Measurements from ENCODE around the gene PCDH9. TPM values are rescaled to one million over a fixed set of nuclear protein-coding genes. Genes with fewer than 3 reads are reported as not detected.

The PCDH9 gene
- total and polyA plus RNA-seq, 10 of the 15 experiments (the other 5 are each of a cell fraction or from before 2014, with no cell fraction given) = 0.02 to 2.3 (median 0.05) TPM; not detected in 1

DNA sequence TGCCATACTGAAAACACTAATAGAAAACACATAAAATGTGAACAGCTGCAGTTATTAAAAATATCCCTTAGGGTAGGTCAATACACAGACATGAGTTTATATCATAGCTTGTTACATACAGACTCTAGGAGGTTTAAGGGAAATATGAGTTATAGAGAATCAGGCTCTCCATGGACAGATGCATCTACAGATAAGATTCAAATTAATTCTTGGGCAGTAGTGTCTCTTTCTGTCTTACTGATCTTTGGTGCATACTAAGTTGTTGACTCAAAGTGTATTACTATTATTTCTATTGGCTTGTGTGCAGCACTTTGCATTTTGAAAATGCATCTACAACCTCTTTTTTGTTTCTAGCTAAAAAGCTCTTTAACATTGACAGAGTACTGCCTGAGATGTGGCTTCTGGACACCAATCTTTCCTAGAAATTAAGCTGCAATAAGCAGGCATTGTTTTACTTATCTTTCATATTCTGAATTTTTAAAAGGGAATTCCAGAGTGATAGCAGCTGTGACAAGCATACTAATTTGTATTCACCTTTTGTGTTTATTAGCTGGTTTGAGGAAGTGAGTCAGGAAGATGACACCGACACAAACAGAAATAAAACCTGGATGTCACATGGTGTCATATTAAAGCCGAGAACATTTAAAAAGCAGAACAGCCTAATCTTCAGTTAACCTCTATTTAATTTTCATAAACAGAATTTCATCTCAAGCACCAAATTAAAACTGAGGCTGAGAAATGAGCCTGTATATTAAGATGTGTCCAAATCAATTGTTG lies 399.0 kb downstream of the PCDH9 start:
- Histone ChIP-seq H3K4me2 (ENCODE audit: control insufficient read depth, insufficient read depth) (no peak overlapping the region), H3K4me3 (no peak overlapping the region), H3K4me1 (ENCODE audit: control insufficient read depth, insufficient read depth, low read length) (no peaks in the 10 kb centered on the region), H3K27me3 (replicated peaks in 1 of 2; ENCODE audit: control insufficient read depth in 2 of 2, insufficient read depth in 2 of 2, low read length in 1 of 2) (no peaks in the 10 kb centered on the region), H2AFZ (ENCODE audit: control insufficient read depth, low read depth, low read length) (no peak overlapping the region), H3K27ac (ENCODE audit: control insufficient read depth, insufficient read depth) (no peak overlapping the region), H3K79me2 (ENCODE audit: control insufficient read depth, insufficient read depth, low read length) (no peaks in the 10 kb centered on the region), H3K36me3 (ENCODE audit: control insufficient read depth in 2 of 2, insufficient read depth in 2 of 2, low read length in 1 of 2) (no peaks in the 10 kb centered on the region), H3K9me3 (replicated peaks; ENCODE audit: control insufficient read depth, insufficient read depth, low read length) (no peaks in the 10 kb centered on the region), H4K20me1 (ENCODE audit: control insufficient read depth, insufficient read depth) (no peaks in the 10 kb centered on the region), H3K9ac (ENCODE audit: control insufficient read depth, insufficient read depth, low read length) (no peak overlapping the region)
- ChIA-PET CTCF (interaction anchor here (0.8 to 1.4 kb wide), 3 partner anchors 9 to 27 kb away, joined by 3 read pairs; no protein-coding TSS in a partner anchor), POLR2A (interaction anchor here (1.1 kb wide), 1 partner anchor 10 kb away, joined by 3 read pairs; no protein-coding TSS in a partner anchor), SMC1A (ENCODE audit: uncharacterized antibody, unreplicated experiment) (interaction anchor here (0.6 to 1.3 kb wide), 7 partner anchors 10 to 56 kb away, joined by 3 read pairs; no protein-coding TSS in a partner anchor), RAD21 (ENCODE audit: unreplicated experiment) (no interaction called here)
- ATAC-seq (peak; percentile 72), FAIRE-seq (no peak), DNase-seq (ENCODE audit: low read depth, low spot score) (no peak)
- in situ Hi-C loops (cut with MboI) = no loop called here
- intact Hi-C loops (cut with micrococcal nuclease; ENCODE audit: unreplicated experiment) = no loop called here
- BruUV-seq (replicated peaks) = no TSS peak
- 3% methylated on average over 2 of the region's 2 CpGs for WGBS (ENCODE audit: insufficient coverage, insufficient replicate concordance, low lambda C conversion rate, missing lambda C conversion rate)
- TF ChIP-seq ATF7 (IDR thresholded peaks at IDR 0.05; ENCODE audit: low read depth) = 0 out of 2 replicates have a peak, but pooled peaks have one; percentile 12
- TF ChIP-seq, protein P1, sequence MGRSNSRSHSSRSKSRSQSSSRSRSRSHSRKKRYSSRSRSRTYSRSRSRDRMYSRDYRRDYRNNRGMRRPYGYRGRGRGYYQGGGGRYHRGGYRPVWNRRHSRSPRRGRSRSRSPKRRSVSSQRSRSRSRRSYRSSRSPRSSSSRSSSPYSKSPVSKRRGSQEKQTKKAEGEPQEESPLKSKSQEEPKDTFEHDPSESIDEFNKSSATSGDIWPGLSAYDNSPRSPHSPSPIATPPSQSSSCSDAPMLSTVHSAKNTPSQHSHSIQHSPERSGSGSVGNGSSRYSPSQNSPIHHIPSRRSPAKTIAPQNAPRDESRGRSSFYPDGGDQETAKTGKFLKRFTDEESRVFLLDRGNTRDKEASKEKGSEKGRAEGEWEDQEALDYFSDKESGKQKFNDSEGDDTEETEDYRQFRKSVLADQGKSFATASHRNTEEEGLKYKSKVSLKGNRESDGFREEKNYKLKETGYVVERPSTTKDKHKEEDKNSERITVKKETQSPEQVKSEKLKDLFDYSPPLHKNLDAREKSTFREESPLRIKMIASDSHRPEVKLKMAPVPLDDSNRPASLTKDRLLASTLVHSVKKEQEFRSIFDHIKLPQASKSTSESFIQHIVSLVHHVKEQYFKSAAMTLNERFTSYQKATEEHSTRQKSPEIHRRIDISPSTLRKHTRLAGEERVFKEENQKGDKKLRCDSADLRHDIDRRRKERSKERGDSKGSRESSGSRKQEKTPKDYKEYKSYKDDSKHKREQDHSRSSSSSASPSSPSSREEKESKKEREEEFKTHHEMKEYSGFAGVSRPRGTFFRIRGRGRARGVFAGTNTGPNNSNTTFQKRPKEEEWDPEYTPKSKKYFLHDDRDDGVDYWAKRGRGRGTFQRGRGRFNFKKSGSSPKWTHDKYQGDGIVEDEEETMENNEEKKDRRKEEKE (IDR thresholded peaks at IDR 0.05) = no peak
- no peak for TF ChIP-seq NBN (IDR thresholded peaks at IDR 0.05)
- TF ChIP-seq RAD21 (IDR thresholded peaks at IDR 0.05; ENCODE audit: insufficient read depth, low read depth, low read length) = no peak
- TF ChIP-seq MYB (IDR thresholded peaks at IDR 0.05; ENCODE audit: borderline replicate concordance, low read depth, low read length) = no peak
- no peak for TF ChIP-seq SUZ12 (IDR thresholded peaks at IDR 0.05; ENCODE audit: unreplicated experiment)
- TF ChIP-seq MTA2 (IDR thresholded peaks at IDR 0.05; ENCODE audit: low read depth) = 0 out of 2 replicates have a peak, but pooled peaks have one; percentile 29
- TF ChIP-seq, protein P2, sequence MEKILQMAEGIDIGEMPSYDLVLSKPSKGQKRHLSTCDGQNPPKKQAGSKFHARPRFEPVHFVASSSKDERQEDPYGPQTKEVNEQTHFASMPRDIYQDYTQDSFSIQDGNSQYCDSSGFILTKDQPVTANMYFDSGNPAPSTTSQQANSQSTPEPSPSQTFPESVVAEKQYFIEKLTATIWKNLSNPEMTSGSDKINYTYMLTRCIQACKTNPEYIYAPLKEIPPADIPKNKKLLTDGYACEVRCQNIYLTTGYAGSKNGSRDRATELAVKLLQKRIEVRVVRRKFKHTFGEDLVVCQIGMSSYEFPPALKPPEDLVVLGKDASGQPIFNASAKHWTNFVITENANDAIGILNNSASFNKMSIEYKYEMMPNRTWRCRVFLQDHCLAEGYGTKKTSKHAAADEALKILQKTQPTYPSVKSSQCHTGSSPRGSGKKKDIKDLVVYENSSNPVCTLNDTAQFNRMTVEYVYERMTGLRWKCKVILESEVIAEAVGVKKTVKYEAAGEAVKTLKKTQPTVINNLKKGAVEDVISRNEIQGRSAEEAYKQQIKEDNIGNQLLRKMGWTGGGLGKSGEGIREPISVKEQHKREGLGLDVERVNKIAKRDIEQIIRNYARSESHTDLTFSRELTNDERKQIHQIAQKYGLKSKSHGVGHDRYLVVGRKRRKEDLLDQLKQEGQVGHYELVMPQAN (conservative IDR thresholded peaks at IDR 0.05) = no peak
- no peak for TF ChIP-seq HDGF (IDR thresholded peaks at IDR 0.05)
- TF ChIP-seq RAD51 (IDR thresholded peaks at IDR 0.05) = 0 out of 2 replicates have a peak, but pooled peaks have one; percentile 28
- TF ChIP-seq SREBF1 (IDR thresholded peaks at IDR 0.05; ENCODE audit: low read length) = no peak
- TF ChIP-seq NR2C2 (IDR thresholded peaks at IDR 0.05; ENCODE audit: borderline replicate concordance, control insufficient read depth, insufficient read length, low read depth) = no peak
- TF ChIP-seq, protein P3, sequence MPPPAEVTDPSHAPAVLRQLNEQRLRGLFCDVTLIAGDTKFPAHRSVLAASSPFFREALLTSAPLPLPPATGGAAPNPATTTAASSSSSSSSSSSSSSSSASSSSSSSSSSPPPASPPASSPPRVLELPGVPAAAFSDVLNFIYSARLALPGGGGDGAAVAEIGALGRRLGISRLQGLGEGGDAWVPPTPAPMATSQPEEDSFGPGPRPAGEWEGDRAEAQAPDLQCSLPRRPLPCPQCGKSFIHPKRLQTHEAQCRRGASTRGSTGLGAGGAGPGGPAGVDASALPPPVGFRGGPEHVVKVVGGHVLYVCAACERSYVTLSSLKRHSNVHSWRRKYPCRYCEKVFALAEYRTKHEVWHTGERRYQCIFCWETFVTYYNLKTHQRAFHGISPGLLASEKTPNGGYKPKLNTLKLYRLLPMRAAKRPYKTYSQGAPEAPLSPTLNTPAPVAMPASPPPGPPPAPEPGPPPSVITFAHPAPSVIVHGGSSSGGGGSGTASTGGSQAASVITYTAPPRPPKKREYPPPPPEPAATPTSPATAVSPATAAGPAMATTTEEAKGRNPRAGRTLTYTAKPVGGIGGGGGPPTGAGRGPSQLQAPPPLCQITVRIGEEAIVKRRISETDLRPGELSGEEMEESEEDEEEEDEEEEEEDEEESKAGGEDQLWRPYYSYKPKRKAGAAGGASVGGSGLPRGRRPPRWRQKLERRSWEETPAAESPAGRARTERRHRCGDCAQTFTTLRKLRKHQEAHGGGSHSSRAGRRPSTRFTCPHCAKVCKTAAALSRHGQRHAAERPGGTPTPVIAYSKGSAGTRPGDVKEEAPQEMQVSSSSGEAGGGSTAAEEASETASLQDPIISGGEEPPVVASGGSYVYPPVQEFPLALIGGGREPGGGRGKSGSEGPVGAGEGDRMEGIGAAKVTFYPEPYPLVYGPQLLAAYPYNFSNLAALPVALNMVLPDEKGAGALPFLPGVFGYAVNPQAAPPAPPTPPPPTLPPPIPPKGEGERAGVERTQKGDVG (CRISPR knock-in tag; IDR thresholded peaks at IDR 0.05) = no peak
- TF ChIP-seq, protein P4, sequence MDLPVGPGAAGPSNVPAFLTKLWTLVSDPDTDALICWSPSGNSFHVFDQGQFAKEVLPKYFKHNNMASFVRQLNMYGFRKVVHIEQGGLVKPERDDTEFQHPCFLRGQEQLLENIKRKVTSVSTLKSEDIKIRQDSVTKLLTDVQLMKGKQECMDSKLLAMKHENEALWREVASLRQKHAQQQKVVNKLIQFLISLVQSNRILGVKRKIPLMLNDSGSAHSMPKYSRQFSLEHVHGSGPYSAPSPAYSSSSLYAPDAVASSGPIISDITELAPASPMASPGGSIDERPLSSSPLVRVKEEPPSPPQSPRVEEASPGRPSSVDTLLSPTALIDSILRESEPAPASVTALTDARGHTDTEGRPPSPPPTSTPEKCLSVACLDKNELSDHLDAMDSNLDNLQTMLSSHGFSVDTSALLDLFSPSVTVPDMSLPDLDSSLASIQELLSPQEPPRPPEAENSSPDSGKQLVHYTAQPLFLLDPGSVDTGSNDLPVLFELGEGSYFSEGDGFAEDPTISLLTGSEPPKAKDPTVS (IDR thresholded peaks at IDR 0.05; ENCODE audit: low read depth, low read length) = no peak
